SK-N-SH (cell line): ENCODE results near the gene SELENOM. TPM values are rescaled to one million over a fixed set of nuclear protein-coding genes. Genes with fewer than 3 reads are reported as not detected.

Experiments used
- CTCF ChIA-PET: fragments of 300-600, 350-600 bp; formaldehyde crosslinking; extraction: SDS; loops from one replicate; lab custom pipeline; 2021; lab: Yijun Ruan, JAX
- POLR2A ChIA-PET: fragments of 350-600 bp; sonication (Branson Sonifier 250); formaldehyde crosslinking; extraction: SDS; loops from one replicate; lab custom pipeline; 2020; ENCODE audit warnings: antibody characterized with exemption, inconsistent platforms; lab: Yijun Ruan, JAX
- DNase-seq: peaks from one replicate; pipeline ENCODE4 v3.0.0; 2012
- H2AFZ ChIP-seq: fragments of 200-600 bp; sonication (generic); 2 replicates; pipeline ENCODE4 v1.8.1; 2016; ENCODE audit warnings: antibody characterized with exemption, mild to moderate bottlenecking, low read depth
- H3F3A ChIP-seq: fragments of 200-600 bp; sonication (generic); replicated peaks from 2 replicates; pipeline ENCODE3; 2016; ENCODE audit warnings: antibody characterized with exemption, mild to moderate bottlenecking; ENCODE audit not compliant: insufficient read depth
- H3K27ac ChIP-seq, 2 experiments: fragments of 200-500 bp in 1 of 2; fragments of 200-600 bp in 1 of 2; sonication (Bioruptor generic) in 1 of 2; sonication (generic), shearing (Covaris generic) in 1 of 2; 2 replicates each; pipeline versions ENCODE4 v1.5.1 to v1.6.1; 2014 to 2016; ENCODE audit warnings: low read depth in 2 of 2, inconsistent platforms in 1 of 2, low read length in 1 of 2, mild to moderate bottlenecking in 1 of 2, mixed read lengths in 1 of 2
- H3K27me3 ChIP-seq: fragments of 200-600 bp; sonication (generic), shearing (Covaris generic); 2 replicates; pipeline ENCODE4 v1.6.1; 2016; ENCODE audit warnings: mixed run types; ENCODE audit not compliant: insufficient read depth
- H3K36me3 ChIP-seq, 2 experiments: fragments of 200-500 bp in 1 of 2; fragments of 200-600 bp in 1 of 2; sonication (Bioruptor generic) in 1 of 2; sonication (generic) in 1 of 2; replicated peaks in 1 of 2; 2 replicates each; pipeline versions ENCODE3 to v1.5.1; 2014 to 2016; ENCODE audit warnings: low read length in 1 of 2, mild to moderate bottlenecking in 1 of 2; ENCODE audit not compliant: insufficient read depth in 2 of 2, control insufficient read depth in 1 of 2
- H3K4me1 ChIP-seq, 2 experiments: fragments of 200-500 bp in 1 of 2; fragments of 200-600 bp in 1 of 2; sonication (Bioruptor generic) in 1 of 2; sonication (generic), shearing (Covaris generic) in 1 of 2; 2 replicates each; pipeline versions ENCODE4 v1.5.1 to v1.6.1; 2014 to 2016; ENCODE audit warnings: low read depth in 1 of 2, low read length in 1 of 2, mixed run types in 1 of 2; ENCODE audit not compliant: insufficient read depth in 2 of 2, control insufficient read depth in 1 of 2
- H3K4me2 ChIP-seq: fragments of 200-600 bp; sonication (generic), shearing (Covaris generic); 2 replicates; pipeline ENCODE4 v1.6.1; 2017; ENCODE audit warnings: mixed run types
- H3K4me3 ChIP-seq, 2 experiments: fragments of 200-500 bp in 1 of 2; fragments of 200-600 bp in 1 of 2; sonication (Bioruptor generic) in 1 of 2; sonication (generic), shearing (Covaris generic) in 1 of 2; 2 replicates each; pipeline versions ENCODE4 v1.5.1 to v1.8.1; 2014 to 2016; ENCODE audit warnings: low read depth in 2 of 2, inconsistent platforms in 1 of 2, low read length in 1 of 2, mild to moderate bottlenecking in 1 of 2, mixed read lengths in 1 of 2, moderate library complexity in 1 of 2
- H3K79me2 ChIP-seq: fragments of 200-600 bp; sonication (generic); 2 replicates; pipeline ENCODE4 v1.8.1; 2017; ENCODE audit warnings: mild to moderate bottlenecking; ENCODE audit not compliant: insufficient read depth
- H3K9ac ChIP-seq: fragments of 200-600 bp; sonication (generic); 2 replicates; pipeline ENCODE4 v1.6.1; 2017; ENCODE audit warnings: mixed run types
- H3K9me2 ChIP-seq: fragments of 200-600 bp; sonication (generic); 2 replicates; pipeline ENCODE4 v1.6.1; 2017; ENCODE audit warnings: mixed run types
- H3K9me3 ChIP-seq: fragments of 200-600 bp; sonication (generic); 2 replicates; pipeline ENCODE4 v1.6.1; 2017; ENCODE audit warnings: mixed run types, mild to moderate bottlenecking, moderate library complexity
- H4K20me1 ChIP-seq: fragments of 200-600 bp; sonication (generic); 2 replicates; pipeline ENCODE4 v1.6.1; 2017; ENCODE audit warnings: mild to moderate bottlenecking, mixed run types; ENCODE audit not compliant: insufficient read depth
- MXI1 ChIP-seq: IDR thresholded peaks from 2 replicates; pipeline ENCODE4 v1.6.1; 2012; ENCODE audit warnings: mild to moderate bottlenecking, low read depth, low read length, improper control_type of control experiment
- NFIC ChIP-seq: IDR thresholded peaks from 2 replicates; pipeline ENCODE4 v1.4.0; 2012; ENCODE audit warnings: borderline replicate concordance
- PBX3 ChIP-seq: IDR thresholded peaks from 2 replicates; pipeline ENCODE4; 2012
- POLR2AphosphoS5 ChIP-seq: IDR thresholded peaks from 2 replicates; pipeline ENCODE4 v1.6.1; 2012; ENCODE audit warnings: low read depth, low read length
- RFX5 ChIP-seq: IDR thresholded peaks from 2 replicates; pipeline ENCODE4 v1.6.1; 2012; ENCODE audit warnings: mild to moderate bottlenecking, improper control_type of control experiment, low read length
- TEAD4 ChIP-seq: IDR thresholded peaks from 2 replicates; pipeline ENCODE4 v1.4.0; 2012; ENCODE audit warnings: mild to moderate bottlenecking, borderline replicate concordance; ENCODE audit not compliant: insufficient read depth
- WGBS: methylation state at CpG from one replicate; pipeline ENCODE4 v1.1.6; 2017; ENCODE audit warnings: low lambda C conversion rate; 5-methylcytosine and 5-hydroxymethylcytosine counted together
- polyA plus RNA-seq, 3 experiments: library from polyadenylated mRNA; depleted of rRNA; stranded (reverse); fragments of >200 nt; gene quantifications; 2 replicates each; pipeline ENCODE4 v1.2.3, GENCODE V29; 2012
- TF ChIP-seq, protein P1 (sequence below): IDR thresholded peaks from 2 replicates; pipeline ENCODE4 v1.4.0; 2012; ENCODE audit warnings: low read depth, borderline replicate concordance
- TF ChIP-seq, protein P2 (sequence below): IDR thresholded peaks from 2 replicates; pipeline ENCODE4 v1.6.1; 2012; ENCODE audit warnings: mild to moderate bottlenecking, low read depth, low read length, moderate library complexity

SELENOM gene
- polyA plus RNA-seq, 1 of the 3 experiments (the other 2 are of a cell fraction), result 117 TPM

- peak overlapping the region; percentile 70 to 74 for H3K4me3 ChIP-seq
- ChIA-PET POLR2A (interaction anchor here (0.6 to 2.2 kb wide), 10 partner anchors 9 to 163 kb away, joined by 3 to 11 read pairs (median 6); partner anchors contain the start of genes INPP5J, MORC2, SELENOM and TUG1), CTCF (interaction anchor here (0.6 to 9.4 kb wide), 59 partner anchors 8 to 641 kb away, joined by 3 to 85 read pairs (median 5); partner anchors contain the start of genes INPP5J, MORC2, PES1 and RNF185)
- no peaks in the 10 kb centered on the region for H3K9me2 ChIP-seq
- H3K36me3 ChIP-seq, result peaks cover 0 to 14% of the 10 kb centered on the region in 2 experiments
- H3K4me2 ChIP-seq, result peak overlapping the region; percentile 92
- peak overlapping the region; percentile 90 for H2AFZ ChIP-seq
- H3K9me3 ChIP-seq, result no peaks in the 10 kb centered on the region
- no peak for TF ChIP-seq PBX3
- TF ChIP-seq POLR2AphosphoS5, result no peak
- no peak for TF ChIP-seq TEAD4
- no peak for TF ChIP-seq MXI1
- TF ChIP-seq, protein P1, sequence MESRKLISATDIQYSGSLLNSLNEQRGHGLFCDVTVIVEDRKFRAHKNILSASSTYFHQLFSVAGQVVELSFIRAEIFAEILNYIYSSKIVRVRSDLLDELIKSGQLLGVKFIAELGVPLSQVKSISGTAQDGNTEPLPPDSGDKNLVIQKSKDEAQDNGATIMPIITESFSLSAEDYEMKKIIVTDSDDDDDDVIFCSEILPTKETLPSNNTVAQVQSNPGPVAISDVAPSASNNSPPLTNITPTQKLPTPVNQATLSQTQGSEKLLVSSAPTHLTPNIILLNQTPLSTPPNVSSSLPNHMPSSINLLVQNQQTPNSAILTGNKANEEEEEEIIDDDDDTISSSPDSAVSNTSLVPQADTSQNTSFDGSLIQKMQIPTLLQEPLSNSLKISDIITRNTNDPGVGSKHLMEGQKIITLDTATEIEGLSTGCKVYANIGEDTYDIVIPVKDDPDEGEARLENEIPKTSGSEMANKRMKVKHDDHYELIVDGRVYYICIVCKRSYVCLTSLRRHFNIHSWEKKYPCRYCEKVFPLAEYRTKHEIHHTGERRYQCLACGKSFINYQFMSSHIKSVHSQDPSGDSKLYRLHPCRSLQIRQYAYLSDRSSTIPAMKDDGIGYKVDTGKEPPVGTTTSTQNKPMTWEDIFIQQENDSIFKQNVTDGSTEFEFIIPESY, result no peak
- TF ChIP-seq NFIC, result no peak
- TF ChIP-seq RFX5, result no peak
- TF ChIP-seq, protein P2, sequence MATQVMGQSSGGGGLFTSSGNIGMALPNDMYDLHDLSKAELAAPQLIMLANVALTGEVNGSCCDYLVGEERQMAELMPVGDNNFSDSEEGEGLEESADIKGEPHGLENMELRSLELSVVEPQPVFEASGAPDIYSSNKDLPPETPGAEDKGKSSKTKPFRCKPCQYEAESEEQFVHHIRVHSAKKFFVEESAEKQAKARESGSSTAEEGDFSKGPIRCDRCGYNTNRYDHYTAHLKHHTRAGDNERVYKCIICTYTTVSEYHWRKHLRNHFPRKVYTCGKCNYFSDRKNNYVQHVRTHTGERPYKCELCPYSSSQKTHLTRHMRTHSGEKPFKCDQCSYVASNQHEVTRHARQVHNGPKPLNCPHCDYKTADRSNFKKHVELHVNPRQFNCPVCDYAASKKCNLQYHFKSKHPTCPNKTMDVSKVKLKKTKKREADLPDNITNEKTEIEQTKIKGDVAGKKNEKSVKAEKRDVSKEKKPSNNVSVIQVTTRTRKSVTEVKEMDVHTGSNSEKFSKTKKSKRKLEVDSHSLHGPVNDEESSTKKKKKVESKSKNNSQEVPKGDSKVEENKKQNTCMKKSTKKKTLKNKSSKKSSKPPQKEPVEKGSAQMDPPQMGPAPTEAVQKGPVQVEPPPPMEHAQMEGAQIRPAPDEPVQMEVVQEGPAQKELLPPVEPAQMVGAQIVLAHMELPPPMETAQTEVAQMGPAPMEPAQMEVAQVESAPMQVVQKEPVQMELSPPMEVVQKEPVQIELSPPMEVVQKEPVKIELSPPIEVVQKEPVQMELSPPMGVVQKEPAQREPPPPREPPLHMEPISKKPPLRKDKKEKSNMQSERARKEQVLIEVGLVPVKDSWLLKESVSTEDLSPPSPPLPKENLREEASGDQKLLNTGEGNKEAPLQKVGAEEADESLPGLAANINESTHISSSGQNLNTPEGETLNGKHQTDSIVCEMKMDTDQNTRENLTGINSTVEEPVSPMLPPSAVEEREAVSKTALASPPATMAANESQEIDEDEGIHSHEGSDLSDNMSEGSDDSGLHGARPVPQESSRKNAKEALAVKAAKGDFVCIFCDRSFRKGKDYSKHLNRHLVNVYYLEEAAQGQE, result no peak
- no peaks in the 10 kb centered on the region for H4K20me1 ChIP-seq
- 79% methylated on average over 10 of the region's 13 CpGs for WGBS
- DNase-seq, result no peak
- H3K27me3 ChIP-seq, result no peaks in the 10 kb centered on the region
- H3K9ac ChIP-seq, result peak overlapping the region; percentile 81
- H3K79me2 ChIP-seq, result peaks cover 53% of the 10 kb centered on the region
- no peaks in the 10 kb centered on the region for H3F3A ChIP-seq
- H3K4me1 ChIP-seq, result peaks cover 21 to 37% of the 10 kb centered on the region in 2 experiments; a peak in 2 of 4 replicates
- H3K27ac ChIP-seq, result peak overlapping the region; percentile 76 to 95; a peak in 1 of 4 replicates
These were observed 21.9 kb downstream of the SELENOM start for GRCh38 chr22:31085493-31085824.
